Body of pancreas (tissue), 4 donors: ENCODE results near the gene RYR3. TPM values are rescaled to one million over a fixed set of nuclear protein-coding genes. Genes with fewer than 3 reads are reported as not detected.

Experiments
- ATAC-seq: fragments of 150-250 bp; one replicate; pipeline ENCODE4 v1.9.1; 2016
- DNase-seq, 4 donors: peaks; one replicate each; pipeline ENCODE4 v3.0.0-alpha.2; 2019
- H3K27ac ChIP-seq, 4 donors: fragments of 200-600 bp; sonication (generic); 1 replicate in 3 of 4; 2 replicates in 1 of 4; pipeline versions ENCODE4 v1.5.1 to v1.6.1; 2016 to 2019; ENCODE audit warnings: mild to moderate bottlenecking in 1 of 4, mixed read lengths in 1 of 4, moderate library complexity in 1 of 4
- H3K27me3 ChIP-seq, 2 donors: fragments of 200-600 bp; sonication (generic); one replicate each; pipeline ENCODE4 v1.6.0; 2016; ENCODE audit warnings: mild to moderate bottlenecking in 1 of 2
- H3K36me3 ChIP-seq, 2 donors: fragments of 200-600 bp; sonication (generic); replicated peaks in 1 of 2; 2 replicates each; pipeline ENCODE4 v1.5.1; 2016; ENCODE audit warnings: low read depth in 2 of 2; ENCODE audit not compliant: insufficient read depth in 1 of 2
- H3K4me1 ChIP-seq: fragments of 200-600 bp; sonication (generic); one replicate; pipeline ENCODE4 v1.6.0; 2016
- H3K4me3 ChIP-seq, 2 donors: fragments of 200-600 bp; sonication (generic); 1 replicate in 1 of 2; 2 replicates in 1 of 2; pipeline ENCODE4 v1.5.1; 2016 to 2019
- H3K9me3 ChIP-seq, 3 donors: fragments of 200-600 bp; sonication (generic); 1 replicate in 2 of 3; 2 replicates in 1 of 3; pipeline ENCODE4 v1.5.1; 2016
- POLR2A ChIP-seq, 3 donors: fragments of 450-650 bp; IDR thresholded peaks; one replicate each; pipeline ENCODE4 v1.6.1; 2016; ENCODE audit warnings: antibody characterized with exemption in 3 of 3, mild to moderate bottlenecking in 2 of 3
- WGBS, 2 donors: methylation state at CpG; one replicate each; pipeline ENCODE4 v1.1.5; 2017; 5-methylcytosine and 5-hydroxymethylcytosine counted together
- intact Hi-C: fragments of 100-400 bp; cut with DNase I; formaldehyde crosslinking; loops from one replicate; pipeline ENCODE4 v1.15.1; 2023
- total RNA-seq, 2 donors: library from RNA; depleted of rRNA; stranded (reverse); fragments of >200 nt; gene quantifications; one replicate each; pipeline ENCODE4 v1.1.0, GENCODE V29; 2016
- TF ChIP-seq, protein P1 (sequence below), 7 experiments: fragments of 450-650 bp in 4 of 7; fragments of 200-600 bp in 3 of 7; sonication (generic) in 3 of 7; IDR thresholded peaks; one replicate each; pipeline ENCODE4 v1.5.1; 2016 to 2019; ENCODE audit warnings: antibody characterized with exemption in 7 of 7

The RYR3 gene
- under 1 TPM; 0.26 to 0.66 TPM for total RNA-seq

DNA sequence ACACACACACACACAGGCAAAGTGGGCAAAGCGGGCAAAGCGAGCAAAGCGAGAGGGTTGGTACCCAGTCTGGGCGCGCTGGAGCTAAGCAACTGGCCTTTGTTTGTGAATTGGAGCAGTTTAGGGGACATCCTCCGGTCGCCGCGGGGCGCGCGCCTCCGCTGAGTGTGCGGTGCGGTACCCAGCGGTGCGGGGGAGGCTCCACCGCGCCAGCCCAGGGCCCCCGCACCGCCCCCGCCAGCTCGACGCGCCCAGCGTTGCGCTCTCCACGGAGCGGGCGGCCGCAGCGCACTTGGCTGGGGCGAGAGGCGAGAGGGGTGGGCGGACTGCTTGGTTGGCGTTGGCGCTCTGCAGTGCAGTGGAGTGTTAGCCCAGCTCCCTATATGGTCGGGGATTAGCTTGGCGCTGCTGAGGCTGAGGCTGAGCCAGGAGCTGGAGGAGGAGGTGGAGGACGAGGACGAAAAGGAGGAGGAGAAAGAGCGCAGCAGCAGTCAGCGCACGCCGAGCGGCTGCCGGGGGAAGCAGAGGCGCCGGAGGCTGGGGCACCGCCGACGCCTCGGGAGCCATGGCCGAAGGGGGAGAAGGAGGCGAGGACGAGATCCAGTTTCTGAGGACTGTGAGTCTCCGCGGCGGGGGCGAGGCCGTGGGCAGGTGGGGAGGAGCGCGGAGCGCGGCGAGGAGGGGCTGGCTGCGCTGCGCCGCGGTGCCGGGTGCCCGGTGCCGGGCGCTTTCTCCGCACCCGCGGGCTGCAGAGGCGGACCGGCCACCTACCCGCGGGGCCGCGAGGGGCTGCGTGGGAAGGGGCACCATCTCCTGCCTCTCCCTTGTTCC, at the start of gene RYR3:
RYR3 (plus strand) TSS at position 487 of the 831 bp plus-strand sequence; CDS start at position 566, 79 bp downstream.
- Histone ChIP-seq H3K4me3 (no peak within 1 kb of the TSS), H3K27me3 (peaks cover 0 to 5% of the 10 kb centered on the region in 2 donors), H3K36me3 (no peaks in the 10 kb centered on the region), H3K4me1 (peaks cover 10% of the 10 kb centered on the region), H3K9me3 (no peaks in the 10 kb centered on the region), H3K27ac (no peak within 1 kb of the TSS)
- WGBS, 2 donors: 0% methylated on average over 17 to 56 of the region's 84 CpGs
- TF ChIP-seq, protein P1, sequence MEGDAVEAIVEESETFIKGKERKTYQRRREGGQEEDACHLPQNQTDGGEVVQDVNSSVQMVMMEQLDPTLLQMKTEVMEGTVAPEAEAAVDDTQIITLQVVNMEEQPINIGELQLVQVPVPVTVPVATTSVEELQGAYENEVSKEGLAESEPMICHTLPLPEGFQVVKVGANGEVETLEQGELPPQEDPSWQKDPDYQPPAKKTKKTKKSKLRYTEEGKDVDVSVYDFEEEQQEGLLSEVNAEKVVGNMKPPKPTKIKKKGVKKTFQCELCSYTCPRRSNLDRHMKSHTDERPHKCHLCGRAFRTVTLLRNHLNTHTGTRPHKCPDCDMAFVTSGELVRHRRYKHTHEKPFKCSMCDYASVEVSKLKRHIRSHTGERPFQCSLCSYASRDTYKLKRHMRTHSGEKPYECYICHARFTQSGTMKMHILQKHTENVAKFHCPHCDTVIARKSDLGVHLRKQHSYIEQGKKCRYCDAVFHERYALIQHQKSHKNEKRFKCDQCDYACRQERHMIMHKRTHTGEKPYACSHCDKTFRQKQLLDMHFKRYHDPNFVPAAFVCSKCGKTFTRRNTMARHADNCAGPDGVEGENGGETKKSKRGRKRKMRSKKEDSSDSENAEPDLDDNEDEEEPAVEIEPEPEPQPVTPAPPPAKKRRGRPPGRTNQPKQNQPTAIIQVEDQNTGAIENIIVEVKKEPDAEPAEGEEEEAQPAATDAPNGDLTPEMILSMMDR (IDR thresholded peaks at IDR 0.05): no peak
- TF ChIP-seq POLR2A (IDR thresholded peaks at IDR 0.05): no peak
- no peak for DNase-seq
- intact Hi-C loops: no loop called here
- no peak for ATAC-seq

DNA sequence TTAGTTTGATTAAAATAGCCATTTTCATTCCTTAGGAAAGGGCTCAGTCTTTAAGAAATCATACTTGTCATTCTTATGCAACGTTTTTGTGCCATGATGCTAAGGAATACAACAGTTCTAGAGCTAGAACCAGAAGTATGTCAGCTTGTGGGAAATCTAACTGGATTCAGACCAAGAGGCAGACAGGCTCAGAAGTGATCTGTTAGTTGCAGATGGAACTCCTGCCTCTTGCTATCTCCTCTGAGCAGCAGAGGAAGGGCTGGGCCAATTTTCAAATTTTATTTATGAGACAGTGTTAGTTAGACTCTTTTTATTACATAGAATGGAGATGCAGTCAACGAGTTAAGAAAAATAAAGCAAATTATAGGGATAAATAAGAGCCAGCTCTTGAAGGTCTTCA, 48.5 kb upstream of the RYR3 start:
- H3K9me3 ChIP-seq: no peaks in the 10 kb centered on the region
- TF ChIP-seq, protein P1 (IDR thresholded peaks at IDR 0.05): no peak
- TF ChIP-seq POLR2A (IDR thresholded peaks at IDR 0.05): no peak
- intact Hi-C loops: no loop called here
- ATAC-seq: no peak
- H3K27me3 ChIP-seq: no peaks in the 10 kb centered on the region
- 19 to 28% methylated on average over 2 of the region's 2 CpGs for WGBS, 2 donors
- H3K4me3 ChIP-seq: no peak overlapping the region
- no peak for DNase-seq
- no peaks in the 10 kb centered on the region for H3K4me1 ChIP-seq
- no peaks in the 10 kb centered on the region for H3K36me3 ChIP-seq
- no peak overlapping the region for H3K27ac ChIP-seq

DNA sequence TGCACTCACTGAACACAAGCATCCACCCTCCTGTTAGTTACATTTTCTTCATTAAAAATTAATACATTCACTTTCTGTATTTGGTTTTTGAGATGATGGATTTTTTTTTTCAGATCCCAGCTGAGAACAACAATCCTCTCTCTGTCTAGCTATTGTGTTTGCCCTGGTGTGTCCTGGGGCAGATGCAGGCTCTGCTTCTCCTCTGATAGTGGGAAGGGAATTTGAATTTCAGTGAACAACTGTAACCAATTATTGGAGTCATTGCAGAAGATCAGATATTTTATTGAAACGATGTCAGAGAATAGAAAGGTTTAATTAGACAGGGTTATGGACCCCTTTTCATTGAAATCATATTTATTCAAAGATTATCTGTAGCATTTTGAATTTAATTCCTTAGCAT, 33.1 kb upstream of the RYR3 start:
- Histone ChIP-seq H3K9me3 (no peaks in the 10 kb centered on the region), H3K4me1 (no peaks in the 10 kb centered on the region), H3K4me3 (no peak overlapping the region), H3K27ac (no peak overlapping the region), H3K36me3 (no peaks in the 10 kb centered on the region), H3K27me3 (no peaks in the 10 kb centered on the region)
- WGBS, 2 donors: 22 to 25% methylated on average over 1 of the region's 1 CpG
- intact Hi-C loops: no loop called here
- DNase-seq (no peak), ATAC-seq (no peak)
- TF ChIP-seq, protein P1 (IDR thresholded peaks at IDR 0.05): no peak
- TF ChIP-seq POLR2A (IDR thresholded peaks at IDR 0.05): no peak

DNA sequence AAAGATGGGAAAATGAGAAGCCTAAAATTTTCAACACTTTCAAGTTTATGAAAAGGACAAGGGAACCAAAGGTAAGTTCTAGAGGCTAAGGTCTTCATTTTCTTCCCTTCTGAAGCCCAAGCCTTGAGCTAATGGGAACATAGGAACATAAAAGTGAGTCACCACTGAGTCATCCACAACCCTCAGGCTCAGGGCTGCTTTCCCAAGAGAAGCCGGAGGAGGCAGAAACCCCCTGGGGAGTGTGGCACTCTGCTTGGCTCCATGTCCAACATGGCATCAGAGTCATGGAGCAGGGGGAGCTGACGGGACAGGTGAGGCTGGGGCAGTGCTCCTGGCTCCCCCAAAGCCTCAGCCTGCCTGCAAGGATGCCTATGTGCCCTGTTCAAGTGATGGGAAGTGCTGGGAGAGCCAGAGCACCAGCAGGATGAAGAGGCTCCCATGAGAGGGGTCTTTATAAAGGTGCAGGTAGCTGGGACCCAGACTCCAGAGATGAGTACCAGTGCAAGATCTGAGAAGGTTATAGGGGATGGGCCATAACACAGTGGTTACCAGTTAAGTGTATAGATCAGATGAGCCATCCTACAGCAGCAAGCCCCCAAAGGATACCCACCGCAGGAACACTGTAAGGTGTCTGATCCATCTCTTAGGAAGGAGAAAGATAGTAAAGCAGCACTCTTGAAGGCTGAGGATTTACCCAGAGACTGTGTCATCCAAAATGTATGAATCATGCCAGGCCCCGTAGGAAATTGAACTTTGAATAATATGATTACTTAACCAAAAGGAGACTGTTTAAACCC, 31.8 kb upstream of the RYR3 start:
- TF ChIP-seq, protein P1 (IDR thresholded peaks at IDR 0.05): no peak
- TF ChIP-seq POLR2A (IDR thresholded peaks at IDR 0.05): no peak
- H3K4me1 ChIP-seq: no peaks in the 10 kb centered on the region
- H3K27me3 ChIP-seq: no peaks in the 10 kb centered on the region
- H3K27ac ChIP-seq: no peak overlapping the region
- DNase-seq: no peak
- ATAC-seq: no peak
- H3K4me3 ChIP-seq: no peak overlapping the region
- no peaks in the 10 kb centered on the region for H3K36me3 ChIP-seq
- intact Hi-C loops: no loop called here
- H3K9me3 ChIP-seq: no peaks in the 10 kb centered on the region
- WGBS, 2 donors: 36 to 45% methylated on average over 4 of the region's 4 CpGs
